Cardiac fibroblast (primary cell): ENCODE measurements around the gene RPS19.
"Not testable (repeated sequence)": the region's sequence is repeated elsewhere in the genome, so short reads cannot be mapped to it uniquely, and the experiment has no call there.

Experiments
- DNase-seq, 2 donors: peaks; one replicate each; pipeline versions ENCODE4 v3.0.0 to v3.0.0-alpha.2; 2010; ENCODE audit warnings: low read depth in 2 of 2
- H3K4me3 ChIP-seq, 2 donors: replicated peaks in 1 of 2; 1 replicate in 1 of 2; 2 replicates in 1 of 2; pipeline ENCODE4 v1.5.1; 2011; ENCODE audit warnings: low read depth in 2 of 2, low read length in 2 of 2, mild to moderate bottlenecking in 2 of 2, moderate library complexity in 1 of 2
- CTCF ChIP-seq: IDR thresholded peaks from one replicate; pipeline ENCODE4 v1.5.1; 2011; ENCODE audit warnings: low read depth, mild to moderate bottlenecking, low read length, inconsistent platforms

Gene RPS19

GRCh38 chr19:41912899-41913537 is 53.0 kb downstream of the RPS19 start:
- no peak for TF ChIP-seq CTCF
- DNase-seq: no peak
- no peak overlapping the region for H3K4me3 ChIP-seq

DNA sequence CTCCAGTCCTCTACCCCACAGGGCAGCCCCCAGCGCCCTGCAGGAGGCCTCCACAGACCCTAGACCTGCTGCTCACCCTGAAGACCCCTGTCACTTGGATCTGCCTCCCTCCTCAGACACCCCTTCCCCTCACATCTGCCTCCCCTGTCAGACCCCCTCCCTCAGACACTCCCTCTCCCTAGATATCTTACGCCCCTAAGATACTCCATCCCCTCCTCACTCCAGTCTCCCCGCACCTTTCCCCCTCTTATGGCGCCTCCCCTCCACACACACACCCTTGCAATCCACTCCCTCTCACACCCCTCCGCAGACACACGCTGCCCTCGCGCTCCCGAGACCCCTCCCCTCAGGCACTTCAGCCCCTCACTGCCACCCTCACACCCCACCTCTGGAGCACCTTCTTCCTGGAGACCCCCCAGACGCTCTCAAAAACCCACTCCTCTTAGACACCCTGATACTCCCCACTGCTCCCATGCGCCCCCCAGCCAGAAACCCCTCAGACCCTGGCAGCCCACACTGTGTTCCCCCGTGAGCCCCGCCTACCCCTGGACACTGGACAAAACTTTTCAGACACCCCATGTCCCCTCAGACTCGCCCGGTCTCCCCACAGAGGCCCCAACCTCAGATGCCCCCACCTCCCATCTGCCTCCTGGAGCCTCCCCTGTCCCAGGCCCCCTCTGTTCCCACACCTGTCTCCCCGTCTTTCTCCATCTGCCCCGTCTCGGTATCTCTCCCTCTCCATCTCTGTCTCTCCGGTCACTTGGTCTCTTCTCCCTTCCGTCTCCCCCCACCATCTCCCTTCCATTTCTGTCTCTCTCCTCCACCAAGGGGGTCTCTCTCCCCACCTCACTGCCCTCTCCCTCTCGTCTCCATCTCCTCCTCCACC is 53.7 kb downstream of the RPS19 start:
- no peak overlapping the region for H3K4me3 ChIP-seq
- no peak for TF ChIP-seq CTCF

GRCh38 chr19:41914424-41914834 is 54.4 kb downstream of the RPS19 start:
- not testable (repeated sequence) for DNase-seq, H3K4me3 ChIP-seq

More for the DNA sequence above, 53.7 kb downstream of the RPS19 start:
- no peak for DNase-seq

DNA sequence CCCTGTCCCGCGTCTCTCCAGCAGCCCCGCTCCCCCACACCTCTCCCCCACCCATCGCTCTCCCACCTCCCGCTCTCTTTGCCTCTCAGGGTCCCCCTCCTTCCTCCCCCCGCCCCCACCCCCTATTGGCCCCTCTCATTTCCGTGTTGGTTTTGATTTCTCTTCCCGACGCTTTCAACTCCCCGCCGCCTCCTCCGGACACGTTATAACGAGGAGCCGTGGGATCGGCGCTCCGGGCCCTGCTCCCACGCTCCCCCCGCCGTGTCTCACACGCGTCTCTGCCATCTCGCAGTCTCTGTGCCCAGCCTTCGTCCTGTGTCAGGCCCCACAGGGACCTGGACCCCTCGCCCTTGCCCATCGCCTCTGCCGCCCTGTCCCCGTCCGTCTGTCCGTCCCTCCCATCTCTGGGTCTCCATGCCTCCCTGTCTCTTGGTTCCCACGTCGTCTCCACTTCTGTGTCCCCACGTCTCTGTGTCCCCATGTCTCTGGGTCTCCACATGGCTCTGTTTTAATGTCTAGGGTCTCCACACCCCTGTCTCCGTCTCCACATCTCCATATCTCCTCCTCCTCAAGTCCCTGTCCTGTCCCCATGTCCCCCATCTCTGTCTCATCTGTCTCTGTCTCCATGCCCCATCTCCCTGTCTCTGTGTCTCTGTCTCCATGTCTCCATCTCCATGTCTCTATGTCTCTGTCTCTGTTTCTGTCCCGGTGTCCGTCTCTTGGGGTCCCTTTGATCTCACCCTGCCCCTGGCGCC is 55.1 kb downstream of the RPS19 start:
- no peak overlapping the region for H3K4me3 ChIP-seq
- no peak for TF ChIP-seq CTCF
- no peak for DNase-seq

DNA sequence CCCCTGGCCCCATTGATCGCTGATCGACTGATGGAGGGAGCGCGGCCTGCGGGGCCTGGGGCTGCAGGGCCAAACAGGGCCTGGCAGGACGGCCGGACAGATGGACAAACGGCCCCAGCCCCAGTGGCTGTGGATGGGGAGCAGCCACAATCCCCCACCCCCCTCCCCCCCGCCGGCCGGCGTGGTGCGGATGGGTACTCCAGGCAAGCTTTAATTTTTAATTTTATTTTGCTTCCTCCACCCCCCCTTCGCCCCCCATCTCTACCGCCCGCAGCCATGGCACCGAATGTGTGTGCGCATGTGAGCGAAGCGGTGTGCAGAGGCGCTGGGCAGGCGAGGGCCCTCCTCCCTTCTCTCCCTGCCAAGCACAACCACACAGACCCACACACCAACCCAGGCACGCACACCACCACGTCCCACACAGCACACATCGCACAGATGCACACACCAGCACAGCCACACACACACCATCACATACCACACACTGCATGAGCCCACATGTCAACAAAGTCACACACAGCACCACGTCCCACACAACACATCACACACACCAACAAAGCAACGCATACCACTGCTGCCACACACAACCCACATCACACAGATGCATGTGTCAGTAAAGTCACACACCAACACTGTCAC is 55.8 kb downstream of the RPS19 start:
- no peak for DNase-seq
- TF ChIP-seq CTCF: no peak
- no peak overlapping the region for H3K4me3 ChIP-seq

DNA sequence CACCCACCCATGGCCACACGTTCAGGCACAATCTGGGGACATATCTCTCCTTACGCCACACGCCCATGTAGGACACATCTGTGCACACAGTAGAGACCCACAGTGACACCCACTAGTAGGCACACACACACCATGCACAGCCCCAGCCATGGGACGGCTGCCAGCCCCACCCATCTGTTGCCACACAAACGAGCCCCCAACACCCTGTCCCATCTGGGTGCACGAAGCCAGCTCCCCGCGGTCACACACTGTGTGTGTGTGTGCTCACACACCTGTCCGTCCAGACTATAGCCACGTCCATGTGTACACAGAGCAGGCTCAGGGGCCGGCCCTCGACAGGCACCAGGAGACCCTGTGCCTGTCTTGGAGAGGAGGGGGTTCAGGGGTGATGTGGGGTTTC is 57.6 kb downstream of the RPS19 start:
- no peak for DNase-seq
- no peak overlapping the region for H3K4me3 ChIP-seq
- TF ChIP-seq CTCF: no peak

DNA sequence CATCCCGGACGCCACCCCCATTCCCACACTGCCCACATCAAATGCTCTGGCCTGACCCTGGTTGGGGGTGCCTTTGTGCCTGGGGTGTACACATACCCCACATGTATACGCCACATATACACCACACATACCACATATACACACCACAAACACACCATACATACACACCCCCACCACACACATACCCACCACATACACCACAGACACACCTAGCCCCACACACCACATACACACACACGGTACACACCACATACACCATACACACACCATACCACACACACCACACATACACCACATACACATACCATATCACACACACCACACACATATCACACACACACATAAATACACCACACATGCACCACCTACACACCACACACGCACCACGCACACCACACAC is 58.0 kb downstream of the RPS19 start:
- no peak for DNase-seq
- no peak for TF ChIP-seq CTCF
- H3K4me3 ChIP-seq: no peak overlapping the region
